ENCODE results near the gene PI16. TPM values are rescaled to one million over a fixed set of nuclear protein-coding genes. Genes with fewer than 3 reads are reported as not detected.

Gene PI16
- total RNA-seq, 4 donors from 2014 or later = 5.7 to 23.8 (median 10.1) TPM

DNA sequence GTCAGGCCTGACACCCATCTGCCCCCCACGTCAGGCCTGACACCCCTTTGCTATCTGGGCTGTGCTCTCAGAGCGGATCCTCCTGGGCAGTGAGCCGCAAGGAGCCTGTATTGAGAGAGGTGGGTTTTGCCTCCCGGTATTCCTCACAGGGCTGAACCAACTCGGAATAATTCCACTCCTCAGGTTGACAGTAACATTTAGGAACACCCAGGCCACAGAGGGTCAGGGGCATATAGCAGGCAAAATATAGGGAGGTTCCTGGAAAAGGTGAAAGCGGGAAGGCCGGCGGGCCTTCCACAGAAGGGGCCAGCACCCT is 44.1 kb downstream of the PI16 start:
- TF ChIP-seq CTCF (IDR thresholded peaks at IDR 0.05; ENCODE audit: low read depth) = no peak

GRCh38 chr6:36999061-36999750 is 44.7 kb downstream of the PI16 start:
- TF ChIP-seq CTCF (IDR thresholded peaks at IDR 0.05; ENCODE audit: low read depth) = no peak

DNA sequence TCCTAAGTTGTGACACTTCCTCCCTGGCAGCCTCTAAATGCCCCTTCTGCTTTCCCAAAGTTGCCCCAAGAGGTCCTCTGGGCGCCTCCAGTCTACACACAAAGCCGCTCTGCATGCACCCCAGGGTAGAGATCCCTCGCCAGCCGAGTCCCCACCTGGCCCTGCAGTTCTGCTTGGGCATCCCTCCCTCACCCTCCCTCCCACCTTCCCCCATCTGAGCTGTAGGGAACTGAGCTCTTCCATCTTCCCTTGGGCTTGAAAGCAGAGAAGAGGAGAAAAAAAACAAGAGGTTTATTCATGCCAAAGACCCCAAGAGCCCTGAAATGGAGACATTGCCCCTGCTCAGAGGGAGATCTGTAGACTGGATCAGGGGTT is 45.2 kb downstream of the PI16 start:
- no peak for TF ChIP-seq CTCF (IDR thresholded peaks at IDR 0.05; ENCODE audit: low read depth)

GRCh38 chr6:37004044-37004980 is 49.8 kb downstream of the PI16 start:
- no peak for TF ChIP-seq CTCF (IDR thresholded peaks at IDR 0.05; ENCODE audit: low read depth)

DNA sequence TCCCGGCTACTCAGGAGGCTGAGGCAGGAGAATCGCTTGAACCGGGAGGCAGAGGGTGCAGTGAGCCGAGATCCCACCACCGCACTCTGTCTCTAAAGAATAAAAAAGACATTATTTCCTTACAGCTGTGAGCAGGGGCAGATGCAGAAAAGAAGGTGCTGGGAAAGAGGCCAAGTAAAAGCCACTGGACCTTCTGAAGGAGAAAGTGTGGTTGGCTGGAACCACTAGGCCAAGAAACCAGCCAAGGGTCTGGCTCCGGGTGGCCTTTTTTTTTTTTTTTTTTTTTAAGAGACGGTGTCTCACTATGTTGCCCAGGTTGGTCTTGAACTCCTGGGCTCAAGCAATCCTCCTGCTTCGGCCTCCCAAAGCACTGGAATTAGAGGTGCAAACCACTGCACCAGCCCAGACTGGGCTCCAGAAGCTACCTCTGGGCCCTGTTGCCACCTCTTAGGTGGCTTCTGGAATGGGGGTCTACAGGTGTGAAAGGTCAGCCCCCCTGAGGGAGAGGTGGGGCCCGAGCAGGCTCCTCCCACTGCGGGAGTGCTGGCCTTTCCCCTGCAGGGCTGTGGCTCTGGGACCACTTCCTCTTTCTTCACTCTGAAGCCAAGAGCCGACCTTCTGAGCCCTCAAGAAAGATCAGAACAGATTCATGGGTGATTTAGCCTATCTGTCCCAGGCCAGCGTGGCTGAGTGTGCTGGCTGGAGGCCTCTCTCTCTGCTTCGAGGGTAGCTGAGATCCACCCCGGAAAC is 50.7 kb downstream of the PI16 start, which contains the start of gene FGD2:
Gene FGD2, plus strand, starts transcription at position 595 of the 750 bp plus-strand sequence. CDS start 163 bp downstream, outside the sequence.
- TF ChIP-seq CTCF (IDR thresholded peaks at IDR 0.05; ENCODE audit: low read depth) = no peak

DNA sequence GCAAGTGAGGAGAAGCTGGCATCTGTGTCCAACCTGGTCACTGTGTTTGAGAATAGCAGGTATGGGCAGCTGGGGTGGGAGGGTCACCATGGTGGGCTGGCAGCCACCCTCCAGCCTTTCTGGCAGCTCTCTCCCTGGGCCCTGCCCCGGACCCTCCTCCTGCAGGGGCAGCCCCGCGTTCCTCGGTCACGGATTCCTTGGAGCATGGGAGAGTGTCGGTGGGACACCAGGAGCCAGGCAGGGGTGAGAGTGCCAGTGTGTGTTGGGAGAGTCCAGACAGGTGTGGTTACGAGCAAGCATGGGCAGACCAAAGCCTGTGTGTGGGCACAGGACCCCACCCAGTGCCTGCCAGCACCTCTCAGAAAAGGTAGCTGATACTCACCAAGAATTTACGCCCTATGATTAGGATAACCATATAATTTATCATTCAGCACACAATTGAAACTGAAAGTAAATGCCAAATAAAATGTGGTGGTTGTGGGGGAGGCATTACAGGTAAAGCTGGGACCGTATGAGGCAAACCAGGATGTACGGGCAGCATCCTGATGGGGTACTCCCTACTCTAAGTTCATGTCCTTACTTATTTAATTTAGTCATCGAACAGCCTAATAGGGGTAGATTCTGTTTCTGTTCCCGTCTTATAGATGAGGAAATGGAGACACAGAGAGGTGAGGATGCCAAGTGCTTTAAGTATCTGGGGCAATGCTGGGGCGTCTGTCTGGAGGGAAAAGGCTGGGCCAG is 51.5 kb downstream of the PI16 start:
- no peak for TF ChIP-seq CTCF (IDR thresholded peaks at IDR 0.05; ENCODE audit: low read depth)

Measured in subcutaneous adipose tissue (tissue), 4 donors.